Stimulated activated CD8-positive, alpha-beta memory T cell treated with anti-CD3 and anti-CD28 coated beads, Interleukin-7, amount 100 ng/mL, for 24 hours (primary cell): Measurements from ENCODE around the gene SPATA17.
"Not testable (repeated sequence)": the region's sequence is repeated elsewhere in the genome, so short reads cannot be mapped to it uniquely, and the experiment has no call there.

Experiments used
- DNase-seq: peaks from one replicate; pipeline ENCODE4 v3.0.0-alpha.2; 2020; ENCODE audit warnings: low read depth

SPATA17 gene

GRCh38 chr1:217681806-217682205 lies 50.7 kb downstream of the SPATA17 start:
- DNase-seq: no peak

- DNase-seq: no peak
These were observed 56.4 kb downstream of the SPATA17 start for GRCh38 chr1:217687511-217687910.

- not testable (repeated sequence) for DNase-seq
These were observed 65.0 kb downstream of the SPATA17 start for GRCh38 chr1:217696140-217696539.

- DNase-seq: no peak
These were observed 72.2 kb downstream of the SPATA17 start for GRCh38 chr1:217703326-217703725.

- no peak for DNase-seq
These were observed 81.9 kb downstream of the SPATA17 start for GRCh38 chr1:217712925-217713597.

GRCh38 chr1:217715681-217716080 lies 84.5 kb downstream of the SPATA17 start:
- DNase-seq: no peak

DNA sequence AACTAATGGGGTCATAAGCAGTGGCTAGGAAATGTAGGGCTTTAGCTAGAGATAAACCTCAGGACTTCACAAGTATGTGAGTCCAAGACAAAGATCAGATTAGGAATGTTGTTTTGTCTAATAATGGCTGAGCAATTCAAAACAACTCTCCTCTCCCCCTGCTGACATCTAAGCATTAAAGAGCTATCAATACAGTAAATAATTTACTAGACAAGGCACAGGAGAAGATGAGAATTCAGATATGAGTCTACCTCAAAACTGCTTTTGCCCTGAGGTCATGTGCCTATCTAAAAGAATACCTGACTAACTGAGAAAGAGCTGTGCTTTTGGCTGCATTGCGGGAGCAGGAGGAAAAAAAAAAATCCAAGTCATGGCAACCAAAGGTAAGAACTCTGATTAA lies 86.8 kb downstream of the SPATA17 start:
- no peak for DNase-seq

DNA sequence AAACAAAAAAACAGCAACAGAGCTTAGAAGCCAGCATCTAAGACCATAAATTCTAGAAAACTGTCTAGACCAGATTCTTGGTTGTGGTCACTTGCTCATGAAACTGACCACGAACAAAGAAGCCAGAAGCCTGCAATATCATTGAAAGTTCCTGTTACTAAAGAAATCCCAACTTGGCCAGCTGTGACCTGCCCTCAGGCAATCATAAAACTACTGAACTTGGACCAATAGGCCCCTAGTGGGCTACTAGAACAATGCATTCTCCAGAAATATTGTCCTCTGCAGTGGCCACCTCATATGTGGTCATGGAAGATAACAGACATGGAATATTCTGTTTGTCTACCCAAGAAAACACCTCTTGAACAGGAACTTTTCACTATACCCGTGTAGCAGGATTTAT lies 87.7 kb downstream of the SPATA17 start:
- no peak for DNase-seq

GRCh38 chr1:217721692-217722091 lies 90.5 kb downstream of the SPATA17 start:
- no peak for DNase-seq

- no peak for DNase-seq
These were observed 103.8 kb downstream of the SPATA17 start for GRCh38 chr1:217734973-217735372.

- no peak for DNase-seq
These were observed 116.1 kb downstream of the SPATA17 start for GRCh38 chr1:217747156-217747769.

DNA sequence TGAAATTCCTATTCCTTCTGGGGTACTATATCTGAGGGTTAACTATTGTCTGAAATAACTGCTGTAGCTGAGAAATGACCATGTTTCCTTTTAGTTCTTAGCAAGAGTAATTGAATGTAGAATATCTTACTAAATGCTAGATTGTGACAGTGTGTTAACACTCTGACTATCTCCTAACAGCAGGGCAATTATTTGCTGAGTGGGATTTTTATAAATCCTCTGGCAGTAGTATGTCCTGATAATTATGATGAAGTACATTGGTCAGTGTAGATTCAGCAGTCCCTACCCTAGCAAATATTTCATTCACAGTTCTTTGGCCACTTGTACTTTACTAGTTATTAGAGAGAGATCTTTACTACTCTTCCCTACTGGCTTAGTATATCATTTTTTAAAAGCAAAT lies 138.6 kb downstream of the SPATA17 start:
- no peak for DNase-seq

GRCh38 chr1:217770918-217771317 lies 139.8 kb downstream of the SPATA17 start:
- no peak for DNase-seq

- no peak for DNase-seq
These were observed 145.5 kb downstream of the SPATA17 start for GRCh38 chr1:217776693-217777092.

- no peak for DNase-seq
These were observed 149.9 kb downstream of the SPATA17 start for GRCh38 chr1:217781056-217781455.

- no peak for DNase-seq
These were observed 159.9 kb downstream of the SPATA17 start for GRCh38 chr1:217791091-217791490.

- no peak for DNase-seq
These were observed 174.6 kb downstream of the SPATA17 start for GRCh38 chr1:217805792-217806191.

DNA sequence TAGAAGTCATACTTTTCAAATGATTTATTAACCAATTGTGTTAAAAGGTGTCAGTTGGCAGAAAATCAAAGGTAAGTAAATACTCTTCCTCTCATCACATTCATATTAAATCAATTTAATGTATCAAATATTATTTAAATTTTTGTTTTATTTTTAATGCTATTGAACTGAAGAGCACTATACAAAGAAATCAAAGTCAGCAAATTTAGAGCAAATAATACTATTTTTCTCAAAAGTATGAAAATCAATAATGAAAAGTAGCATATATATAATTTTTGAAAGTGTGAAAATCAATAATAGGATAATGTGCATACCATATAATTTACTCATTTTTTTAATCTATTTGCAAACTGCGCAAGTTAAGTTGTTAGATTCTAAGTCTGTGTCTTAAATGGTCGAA lies 181.0 kb downstream of the SPATA17 start:
- no peak for DNase-seq

- no peak for DNase-seq
These were observed 181.9 kb downstream of the SPATA17 start for GRCh38 chr1:217813031-217813430.

DNA sequence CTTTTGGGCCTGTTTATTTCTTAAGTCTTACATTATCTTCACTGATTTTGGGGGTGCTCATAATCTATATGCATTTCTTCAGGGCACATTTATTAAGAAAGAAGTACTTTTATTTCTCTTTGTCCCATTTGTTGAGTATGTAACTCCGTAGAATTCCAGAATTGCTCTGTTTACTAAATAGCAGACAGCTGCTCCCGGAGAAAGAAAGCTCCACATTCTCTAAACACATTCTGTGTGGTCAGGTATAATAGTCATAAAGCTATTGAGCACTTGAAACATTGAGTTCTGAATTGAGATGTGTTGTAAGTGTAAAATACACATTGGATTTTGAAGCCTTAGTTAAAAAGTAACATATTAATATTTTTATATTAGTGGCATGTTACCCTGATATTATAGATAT lies 206.5 kb downstream of the SPATA17 start:
- DNase-seq: no peak

DNA sequence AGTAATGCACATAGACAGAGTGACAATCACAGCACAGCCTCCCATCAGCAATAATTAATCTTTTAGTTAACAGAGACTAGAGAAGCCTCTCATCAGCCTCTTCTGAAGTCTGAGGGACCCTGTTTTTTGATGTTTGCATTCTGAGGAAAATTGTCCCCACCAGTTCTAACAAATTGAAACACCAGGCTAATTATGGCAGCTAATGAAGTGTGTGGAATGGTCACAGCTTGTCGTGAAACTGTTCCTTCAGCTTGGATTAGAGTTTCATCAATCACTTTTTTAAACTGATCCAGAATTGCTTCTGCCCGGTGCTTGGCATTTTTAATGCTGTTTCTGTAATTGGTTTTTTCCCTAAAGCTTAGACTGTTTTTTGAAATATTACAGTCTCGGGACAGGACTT lies 208.0 kb downstream of the SPATA17 start:
- DNase-seq: no peak

- DNase-seq: no peak
These were observed 215.6 kb downstream of the SPATA17 start for GRCh38 chr1:217846733-217847132.

DNA sequence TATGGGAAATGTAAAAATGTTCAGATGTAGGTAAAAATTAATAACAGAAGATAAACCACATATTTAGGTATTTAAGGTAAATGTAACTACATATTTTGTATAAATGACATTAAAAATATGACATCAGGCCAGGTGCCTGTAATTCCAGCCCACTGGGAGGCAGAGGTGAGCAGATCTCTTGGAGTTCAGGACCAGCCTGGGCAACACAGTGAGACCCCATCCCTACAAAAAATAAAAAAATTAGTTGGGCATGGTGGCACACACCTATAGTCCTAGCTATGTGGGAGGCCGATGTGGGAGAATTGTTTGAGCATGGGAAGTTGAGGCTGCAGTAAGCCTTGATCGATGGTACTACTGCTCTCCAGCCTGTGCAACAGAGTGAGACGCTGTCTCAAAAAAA lies 216.5 kb downstream of the SPATA17 start:
- no peak for DNase-seq
